ENCODE data around the gene TULP1. TPM values are rescaled to one million over a fixed set of nuclear protein-coding genes. Genes with fewer than 3 reads are reported as not detected.

TULP1 gene
- total RNA-seq, 1 experiment from 2014 or later = not detected

DNA sequence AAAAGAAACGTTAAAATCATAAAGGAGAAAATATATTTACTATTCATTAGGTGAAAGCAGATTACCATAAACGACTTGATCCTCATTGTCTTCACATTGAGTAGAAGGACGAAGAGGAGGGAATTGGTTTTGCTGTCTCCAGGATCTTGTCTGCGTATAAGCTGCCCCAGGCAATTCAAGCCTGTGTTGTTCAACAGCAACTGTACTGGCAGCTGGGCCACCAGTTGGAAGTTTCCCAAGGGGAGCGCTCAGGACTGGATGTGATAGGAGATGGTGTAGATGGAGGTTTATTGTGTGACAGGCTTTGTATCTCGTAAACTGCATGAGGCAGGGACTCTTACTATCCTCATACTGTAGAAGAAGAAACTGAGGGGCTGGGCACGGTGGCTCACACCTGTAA lies 64.5 kb downstream of the TULP1 start (continued):
- no peak for TF ChIP-seq POLR2AphosphoS5 (IDR thresholded peaks at IDR 0.05; ENCODE audit: low read depth, low read length)
- no peak for TF ChIP-seq SP1 (IDR thresholded peaks at IDR 0.05; ENCODE audit: low read depth)
- TF ChIP-seq ZFX (IDR thresholded peaks at IDR 0.05) = no peak
- no peak for TF ChIP-seq POLR2A (IDR thresholded peaks at IDR 0.05; ENCODE audit: borderline replicate concordance, extremely low read depth, insufficient read depth, insufficient read length)
- TF ChIP-seq RAD21 (IDR thresholded peaks at IDR 0.05; ENCODE audit: low read depth) = no peak
- TF ChIP-seq SRF (IDR thresholded peaks at IDR 0.05; ENCODE audit: low read depth) = no peak
- no peak for TF ChIP-seq SIN3A (IDR thresholded peaks at IDR 0.05; ENCODE audit: low read depth)

Small RNA genes lying within 50 kb of the gene (microRNA-seq; reads per million reads assigned to microRNA genes)
- gene MIR7111 (ENCODE audit: borderline number of aligned reads) = 5.2 reads per million, percentile 11 among the genes with 10 or more reads in this experiment

Other genes with a start within 250 kb of the TULP1 start
- gene DEF6, start 215.1 kb downstream of the TULP1 start, total RNA-seq (2021; ENCODE audit: unreplicated experiment) = 40.4 TPM
- 38.4 TPM for gene PPARD, start 170.3 kb downstream of the TULP1 start, total RNA-seq (2021; ENCODE audit: unreplicated experiment)
- 16.1 TPM for gene FANCE, start 60.6 kb downstream of the TULP1 start, total RNA-seq (2021; ENCODE audit: unreplicated experiment)
- 1,981 TPM for gene RPL10A, start 44.5 kb downstream of the TULP1 start, total RNA-seq (2021; ENCODE audit: unreplicated experiment)
- gene TEAD3, start 15.8 kb downstream of the TULP1 start, total RNA-seq (2021; ENCODE audit: unreplicated experiment) = 21.8 TPM
- 50.3 TPM for gene FKBP5, start 176.0 kb upstream of the TULP1 start, total RNA-seq (2021; ENCODE audit: unreplicated experiment)
- 0.79 TPM for gene ARMC12, start 224.1 kb upstream of the TULP1 start, total RNA-seq (2021; ENCODE audit: unreplicated experiment)

All from HCT116 (cell line).